ENCODE measurements around the gene ATP5PF.
"Not testable (repeated sequence)": the region's sequence is repeated elsewhere in the genome, so short reads cannot be mapped to it uniquely, and the experiment has no call there.

ATP5PF gene, protein sequence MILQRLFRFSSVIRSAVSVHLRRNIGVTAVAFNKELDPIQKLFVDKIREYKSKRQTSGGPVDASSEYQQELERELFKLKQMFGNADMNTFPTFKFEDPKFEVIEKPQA

GRCh38 chr21:25734904-25735645 is at the start of gene ATP5PF, which contains the start of gene GABPA:
ATP5PF (minus strand) TSS chr21:25734904; CDS start chr21:25729794, 5,110 bp downstream.
GABPA (plus strand) TSS chr21:25734972; CDS start chr21:25741599, 6,627 bp downstream.
- DNase-seq, result peak; percentile 96

DNA sequence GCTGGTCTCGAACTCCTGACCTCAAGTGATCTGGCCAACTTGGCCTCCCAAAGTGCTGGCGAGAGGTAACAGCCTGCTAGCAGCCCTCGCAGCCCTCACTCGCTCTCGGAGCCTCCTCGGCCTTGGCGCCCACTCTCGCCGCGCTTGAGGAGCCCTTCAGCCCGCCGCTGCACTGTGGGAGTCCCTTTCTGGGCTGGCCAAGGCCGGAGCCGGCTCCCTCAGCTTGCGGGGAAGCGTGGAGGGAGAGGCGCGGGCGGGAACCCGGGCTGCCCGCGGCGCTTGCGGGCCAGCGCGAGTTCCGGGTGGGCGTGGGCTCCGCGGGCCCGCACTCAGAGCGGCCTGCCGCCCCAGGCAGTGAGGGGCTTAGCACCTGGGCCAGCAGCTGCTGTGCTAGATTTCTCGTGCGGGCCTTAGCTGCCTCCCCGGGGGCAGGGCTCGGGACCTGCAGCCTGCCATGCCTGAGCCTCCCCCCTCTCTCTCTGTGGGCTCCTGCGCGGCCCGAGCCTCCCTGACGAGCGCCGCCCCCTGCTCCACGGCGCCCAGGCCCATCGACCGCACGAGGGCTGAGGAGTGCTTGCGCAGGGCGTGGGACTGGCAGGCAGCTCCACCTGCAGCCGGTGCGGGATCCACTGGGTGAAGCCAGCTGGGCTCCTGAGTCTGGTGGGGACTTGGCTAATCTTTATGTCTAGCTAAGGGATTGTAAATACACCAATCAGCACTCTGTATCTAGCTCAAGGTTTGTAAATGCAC is 43.6 kb upstream of the ATP5PF start:
- not testable (repeated sequence) for DNase-seq

GRCh38 chr21:25776440-25776839 is 41.7 kb upstream of the ATP5PF start:
- DNase-seq, result no peak

GRCh38 chr21:25772686-25773085 is 38.0 kb upstream of the ATP5PF start:
- no peak for DNase-seq

DNA sequence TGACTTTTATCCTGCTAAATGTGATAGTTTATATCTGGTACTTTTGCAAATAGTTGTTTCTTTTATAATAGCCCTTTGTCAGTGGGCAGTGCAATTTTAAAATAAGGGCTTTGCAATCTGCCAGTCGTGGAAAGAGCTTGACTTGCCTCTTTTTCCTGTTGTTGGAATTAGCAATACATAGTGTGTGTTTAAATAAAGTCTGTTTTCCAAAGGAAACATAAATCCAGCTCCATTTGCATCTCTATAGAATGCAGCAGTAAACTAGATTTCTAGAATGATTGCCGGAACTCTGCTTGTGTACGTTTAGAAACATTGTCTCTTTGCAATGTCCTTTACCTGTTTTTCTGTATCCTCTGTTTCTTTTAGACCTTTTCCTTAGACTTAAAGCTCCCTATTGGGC is 33.2 kb upstream of the ATP5PF start:
- no peak for DNase-seq

GRCh38 chr21:25764065-25764464 is 29.4 kb upstream of the ATP5PF start:
- no peak for DNase-seq

GRCh38 chr21:25760677-25761076 is 26.0 kb upstream of the ATP5PF start:
- no peak for DNase-seq

DNA sequence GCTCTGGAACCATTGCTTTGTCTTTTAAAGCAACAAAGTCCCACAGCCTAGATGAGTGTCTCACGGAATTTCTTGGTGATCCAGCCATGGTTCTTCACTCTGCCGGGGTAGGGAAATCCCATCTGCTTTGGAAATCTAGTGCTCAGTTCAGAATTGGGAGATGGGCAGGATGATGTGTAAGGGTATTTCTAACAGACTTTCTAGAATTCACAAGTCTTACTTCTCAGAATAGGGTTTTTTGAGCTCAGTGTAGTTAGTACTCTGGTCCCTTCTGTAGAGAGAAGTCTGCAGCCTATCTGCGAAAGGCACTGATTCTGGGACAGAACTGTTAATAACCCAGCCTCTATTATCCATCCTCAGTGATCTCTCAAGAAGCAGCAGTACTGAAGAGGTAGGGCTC is 25.4 kb upstream of the ATP5PF start:
- no peak for DNase-seq

GRCh38 chr21:25759573-25759972 is 24.9 kb upstream of the ATP5PF start:
- no peak for DNase-seq

- DNase-seq, result no peak
Observed at GRCh38 chr21:25757531-25757930, 22.8 kb upstream of the ATP5PF start.

GRCh38 chr21:25756190-25756932 is 21.7 kb upstream of the ATP5PF start:
- DNase-seq, result no peak

DNA sequence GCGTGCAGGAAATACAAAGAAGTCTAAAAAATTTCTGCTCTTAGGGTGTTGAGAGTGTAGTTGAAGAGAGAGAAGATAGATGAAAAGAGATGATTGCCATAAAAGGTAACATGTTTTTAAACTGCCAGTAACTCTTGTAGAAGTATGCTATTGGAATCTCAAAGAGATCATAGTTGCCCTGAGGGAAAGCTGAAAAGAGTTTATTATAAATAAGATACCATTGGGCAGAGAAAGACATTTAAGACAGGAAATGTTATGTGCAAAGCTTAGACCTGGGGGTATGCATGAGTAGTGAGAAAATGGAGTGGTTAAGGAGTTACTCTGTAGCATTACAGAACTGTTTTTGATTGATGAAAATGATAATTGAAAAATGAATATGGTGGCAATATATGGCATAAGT is 17.7 kb upstream of the ATP5PF start:
- no peak for DNase-seq

DNA sequence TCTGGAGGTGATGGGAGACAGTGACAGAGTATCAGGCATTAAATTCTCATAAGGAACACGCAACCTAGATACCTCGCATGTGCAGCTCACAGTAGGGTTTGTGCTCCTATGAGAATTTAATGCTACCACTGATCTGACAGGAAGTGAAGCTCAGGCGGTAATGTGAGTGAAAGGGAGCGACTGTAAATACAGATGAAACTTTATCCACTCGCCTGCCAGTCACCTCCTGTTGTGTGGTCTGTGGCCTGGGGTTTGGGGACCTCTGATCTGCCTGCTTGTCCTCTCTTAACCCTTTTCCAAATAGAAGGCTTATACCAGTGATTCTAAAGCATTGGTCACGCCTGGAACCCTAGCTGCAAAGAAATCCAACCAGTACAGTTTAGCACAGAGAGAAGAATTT is 15.4 kb upstream of the ATP5PF start:
- DNase-seq, result no peak

DNA sequence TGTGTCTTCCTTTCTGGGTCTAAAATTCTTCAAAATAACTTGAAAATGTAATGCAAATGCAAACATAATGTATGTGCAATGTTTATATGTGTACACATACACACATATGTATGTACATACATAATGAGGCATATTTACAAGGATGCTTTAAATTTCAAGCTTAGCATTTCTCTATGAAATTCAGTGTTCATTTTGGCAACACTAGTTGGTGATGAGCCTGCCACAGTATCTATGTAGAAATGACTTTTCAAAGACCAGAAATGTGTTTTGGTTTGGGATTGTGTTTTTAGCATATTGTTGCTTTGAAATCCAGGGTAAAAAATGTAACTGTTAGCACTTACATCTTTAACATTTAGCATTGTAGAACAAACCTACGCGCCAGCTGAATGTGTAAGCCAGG is 10.2 kb upstream of the ATP5PF start:
- DNase-seq, result no peak

- DNase-seq, result no peak
Observed at GRCh38 chr21:25742900-25743299, 8.2 kb upstream of the ATP5PF start.

- DNase-seq, result no peak
Observed at GRCh38 chr21:25737421-25737820, 2.7 kb upstream of the ATP5PF start.

DNA sequence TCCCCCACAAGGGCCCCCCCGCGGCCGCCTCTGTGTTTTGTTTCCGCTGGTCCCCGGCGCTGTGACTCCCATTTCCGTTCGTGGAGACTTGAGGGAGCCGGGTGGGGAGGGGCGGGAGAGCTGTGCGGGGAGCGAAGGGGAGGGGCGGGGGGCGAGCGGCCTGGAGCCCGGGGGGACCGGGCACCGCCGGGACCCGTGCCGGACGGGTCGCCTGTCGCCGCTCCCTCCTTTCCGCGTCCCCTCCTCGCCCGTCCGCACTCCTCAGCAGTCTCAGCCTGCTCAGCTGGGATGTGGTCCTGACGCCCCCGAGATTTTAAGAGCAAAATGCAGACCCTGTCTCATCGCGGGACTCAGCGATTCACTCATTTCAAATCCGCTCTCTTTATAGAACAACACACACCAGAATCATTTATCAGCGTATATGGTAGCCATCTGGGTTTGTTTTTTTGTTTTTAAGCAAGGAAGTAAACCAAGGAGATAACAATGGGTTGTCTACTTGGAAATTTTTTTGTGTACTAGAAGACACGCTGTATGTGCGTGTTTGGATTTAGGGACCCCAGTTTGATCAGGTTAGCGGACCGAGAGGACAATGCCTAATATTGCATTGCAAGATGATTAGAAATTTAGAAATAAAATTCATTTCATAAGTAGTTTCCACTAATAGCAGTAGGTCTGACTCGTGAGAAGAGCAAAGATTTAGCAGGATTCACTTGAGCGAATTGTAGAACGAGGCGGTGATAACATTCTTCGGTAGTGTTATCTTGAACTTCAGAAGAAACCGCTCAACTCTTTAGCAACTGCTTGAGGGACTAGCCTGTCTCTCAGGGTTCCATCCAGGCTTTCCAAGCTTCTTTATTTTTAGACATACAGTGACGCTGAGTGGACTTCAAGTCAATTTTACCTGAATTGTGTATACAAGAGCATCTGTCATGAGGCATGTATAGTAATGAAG is 1.2 kb upstream of the ATP5PF start:
- DNase-seq, result peak; percentile 88

- no peak for DNase-seq
Observed at GRCh38 chr21:25734654-25734903, 125 bp downstream of the ATP5PF start.

GRCh38 chr21:25733859-25734653 is 648 bp downstream of the ATP5PF start:
- DNase-seq, result peak; percentile 9

GRCh38 chr21:25732091-25732760 is 2.5 kb downstream of the ATP5PF start:
- DNase-seq, result no peak

DNA sequence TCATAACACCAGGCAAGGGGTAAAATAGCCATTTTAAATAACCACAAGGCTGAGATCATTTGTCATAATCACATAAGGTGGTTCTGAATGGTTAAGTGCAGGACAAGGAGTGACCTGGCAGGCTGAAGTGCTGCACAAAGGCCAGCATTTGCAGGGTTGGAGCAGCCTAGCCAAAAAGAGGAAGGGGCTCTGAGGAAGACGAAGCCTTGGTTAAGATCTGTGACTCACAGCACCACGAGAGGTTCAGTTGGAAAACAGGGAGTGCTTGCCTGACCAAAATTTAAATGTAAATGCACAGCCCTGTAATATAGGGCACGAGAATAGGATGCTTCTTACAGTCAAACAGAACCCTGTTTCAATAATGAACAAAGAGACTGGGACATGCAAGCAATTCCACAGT is 12.1 kb downstream of the ATP5PF start:
- no peak for DNase-seq
